ENCODE results near the gene HERPUD1.

The HERPUD1 gene

GRCh38 chr16:56961851-56962281 is 29.9 kb downstream of the HERPUD1 start, which contains the start of gene CETP:
TSS of gene CETP (plus strand) at chr16:56961950. CDS start at chr16:56961980, 30 bp downstream.
- Histone ChIP-seq H3K9me2 (replicated peaks; ENCODE audit: low read depth, low read length) (no peaks in the 10 kb centered on the region), H3K4me2 (ENCODE audit: low read depth, low read length, poor library complexity, severe bottlenecking) (no peak within 1 kb of the TSS), H3K79me2 (ENCODE audit: insufficient read depth, low read length) (no peaks in the 10 kb centered on the region), H3K4me3 (ENCODE audit: low read length, poor library complexity, severe bottlenecking) (no peak within 1 kb of the TSS), H3F3A (ENCODE audit: low read depth) (no peaks in the 10 kb centered on the region), H3K4me1 (ENCODE audit: insufficient read depth, low read length, poor library complexity, severe bottlenecking) (peaks cover 16% of the 10 kb centered on the region), H3K9me3 (ENCODE audit: insufficient read depth, low read depth, low read length) (no peaks in the 10 kb centered on the region), H4K20me1 (ENCODE audit: insufficient read depth, low read length, poor library complexity, severe bottlenecking) (no peaks in the 10 kb centered on the region), H3K9ac (ENCODE audit: low read depth, low read length, poor library complexity, severe bottlenecking) (no peak within 1 kb of the TSS), H2AFZ (ENCODE audit: low read length) (no peak within 1 kb of the TSS), H3K36me3 (ENCODE audit: insufficient read depth, low read length) (no peaks in the 10 kb centered on the region), H3K27me3 (ENCODE audit: insufficient read depth, low read length, poor library complexity, severe bottlenecking) (no peaks in the 10 kb centered on the region)
- TF ChIP-seq EZH2phosphoT487 (IDR thresholded peaks at IDR 0.05; ENCODE audit: borderline replicate concordance) (no peak), CTCF (conservative IDR thresholded peaks at IDR 0.05; ENCODE audit: low read length) (no peak)

GRCh38 chr16:56964243-56965148 is 32.6 kb downstream of the HERPUD1 start:
- Histone ChIP-seq H3K4me1 (ENCODE audit: insufficient read depth, low read length, poor library complexity, severe bottlenecking) (peaks cover 16% of the 10 kb centered on the region), H3K4me3 (ENCODE audit: low read length, poor library complexity, severe bottlenecking) (no peak overlapping the region), H2AFZ (ENCODE audit: low read length) (peak overlapping the region; percentile 18; the same call in 1 of the 2 replicates), H3K4me2 (ENCODE audit: low read depth, low read length, poor library complexity, severe bottlenecking) (peak overlapping the region; percentile 24), H3K9me3 (ENCODE audit: insufficient read depth, low read depth, low read length) (no peaks in the 10 kb centered on the region), H3K9ac (ENCODE audit: low read depth, low read length, poor library complexity, severe bottlenecking) (peak overlapping the region; percentile 63), H3K36me3 (ENCODE audit: insufficient read depth, low read length) (no peaks in the 10 kb centered on the region), H3K9me2 (replicated peaks; ENCODE audit: low read depth, low read length) (no peaks in the 10 kb centered on the region), H3K79me2 (ENCODE audit: insufficient read depth, low read length) (no peaks in the 10 kb centered on the region), H4K20me1 (ENCODE audit: insufficient read depth, low read length, poor library complexity, severe bottlenecking) (no peaks in the 10 kb centered on the region), H3K27me3 (ENCODE audit: insufficient read depth, low read length, poor library complexity, severe bottlenecking) (no peaks in the 10 kb centered on the region), H3F3A (ENCODE audit: low read depth) (no peaks in the 10 kb centered on the region)
- peak; percentile 100 for TF ChIP-seq CTCF (conservative IDR thresholded peaks at IDR 0.05; ENCODE audit: low read length)
- TF ChIP-seq EZH2phosphoT487 (IDR thresholded peaks at IDR 0.05; ENCODE audit: borderline replicate concordance): no peak

- Histone ChIP-seq H3K4me1 (ENCODE audit: insufficient read depth, low read length, poor library complexity, severe bottlenecking) (peaks cover 16% of the 10 kb centered on the region), H3F3A (ENCODE audit: low read depth) (no peaks in the 10 kb centered on the region), H3K9me2 (replicated peaks; ENCODE audit: low read depth, low read length) (no peaks in the 10 kb centered on the region), H3K9ac (ENCODE audit: low read depth, low read length, poor library complexity, severe bottlenecking) (peak overlapping the region; percentile 63), H2AFZ (ENCODE audit: low read length) (peak overlapping the region; percentile 69), H3K27me3 (ENCODE audit: insufficient read depth, low read length, poor library complexity, severe bottlenecking) (no peaks in the 10 kb centered on the region), H3K4me3 (ENCODE audit: low read length, poor library complexity, severe bottlenecking) (no peak overlapping the region), H4K20me1 (ENCODE audit: insufficient read depth, low read length, poor library complexity, severe bottlenecking) (no peaks in the 10 kb centered on the region), H3K36me3 (ENCODE audit: insufficient read depth, low read length) (no peaks in the 10 kb centered on the region), H3K79me2 (ENCODE audit: insufficient read depth, low read length) (no peaks in the 10 kb centered on the region), H3K9me3 (ENCODE audit: insufficient read depth, low read depth, low read length) (no peaks in the 10 kb centered on the region), H3K4me2 (ENCODE audit: low read depth, low read length, poor library complexity, severe bottlenecking) (peak overlapping the region; percentile 25)
- no peak for TF ChIP-seq EZH2phosphoT487 (IDR thresholded peaks at IDR 0.05; ENCODE audit: borderline replicate concordance)
- no peak for TF ChIP-seq CTCF (conservative IDR thresholded peaks at IDR 0.05; ENCODE audit: low read length)
These were observed 33.5 kb downstream of the HERPUD1 start for GRCh38 chr16:56965149-56966092.
